ENCODE measurements around the gene LMO2.

DNA sequence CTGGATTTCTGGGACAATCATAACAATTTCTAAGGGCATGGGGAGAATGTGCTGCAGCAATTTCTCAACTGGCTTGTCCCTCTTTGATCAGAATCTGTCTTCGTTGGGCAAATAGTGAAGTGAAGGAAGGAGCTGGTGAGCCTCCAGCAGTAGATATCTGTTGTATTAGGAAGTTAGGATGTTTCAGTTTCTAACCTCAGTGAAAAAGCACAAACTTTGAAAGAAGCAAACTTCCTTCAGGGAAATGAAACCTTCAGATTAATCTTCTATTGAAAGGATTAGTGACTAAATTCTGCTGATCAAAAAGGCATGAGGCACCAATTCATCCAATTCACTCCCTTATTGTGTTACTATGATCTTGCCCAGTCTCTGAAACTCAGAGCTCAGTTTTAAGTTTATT lies 24.3 kb downstream of the LMO2 start:
- TF ChIP-seq POLR2AphosphoS5 (IDR thresholded peaks at IDR 0.05; ENCODE audit: low read depth, low read length) (no peak), TAF1 (IDR thresholded peaks at IDR 0.05; ENCODE audit: low read depth, low read length) (no peak), POLR2A (IDR thresholded peaks at IDR 0.05; ENCODE audit: low read depth, low read length) (no peak), POU2F2 (IDR thresholded peaks at IDR 0.05; ENCODE audit: low read depth, low read length) (no peak), PAX5 (IDR thresholded peaks at IDR 0.05; ENCODE audit: insufficient read depth, low read length, severe bottlenecking) (no peak)
